Measurements from ENCODE around the gene ZBTB38.

The ZBTB38 gene

DNA sequence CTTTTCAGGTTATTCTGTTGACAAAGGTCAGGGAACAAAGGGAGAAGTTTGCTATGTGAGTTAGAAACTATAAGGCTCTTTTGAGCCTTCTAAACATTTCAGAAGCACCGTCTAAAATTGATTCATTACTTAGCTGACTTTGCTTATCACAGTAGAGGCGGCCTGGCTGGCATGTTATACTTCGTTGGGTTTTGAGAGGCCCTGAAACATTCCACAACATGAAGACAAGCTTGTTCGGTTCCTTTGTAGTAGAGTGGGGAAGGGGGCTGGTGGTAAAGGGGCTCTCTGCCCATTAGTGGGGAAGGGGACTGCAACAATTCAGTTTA, 23.6 kb downstream of the ZBTB38 start:
- Histone ChIP-seq H3K36me3 (ENCODE audit: insufficient read depth, low read length) (no peaks in the 10 kb centered on the region), H3K27me3 (ENCODE audit: control insufficient read depth in 1 of 2, insufficient read depth in 2 of 2, low read length in 2 of 2) (no peaks in the 10 kb centered on the region), H3K4me1 (ENCODE audit: insufficient read depth, low read length) (no peaks in the 10 kb centered on the region), H3K27ac (ENCODE audit: low read depth, low read length) (no peak overlapping the region), H3K4me3 (ENCODE audit: low read depth in 1 of 2, low read length in 2 of 2) (no peak overlapping the region), H3K9ac (ENCODE audit: low read length) (no peak overlapping the region), H3K9me3 (ENCODE audit: low read length) (no peaks in the 10 kb centered on the region)

GRCh38 chr3:141392416-141392815, 24.1 kb downstream of the ZBTB38 start:
- Histone ChIP-seq H3K9ac (ENCODE audit: low read length) (no peak overlapping the region), H3K27ac (ENCODE audit: low read depth, low read length) (no peak overlapping the region), H3K4me1 (ENCODE audit: insufficient read depth, low read length) (no peaks in the 10 kb centered on the region)

DNA sequence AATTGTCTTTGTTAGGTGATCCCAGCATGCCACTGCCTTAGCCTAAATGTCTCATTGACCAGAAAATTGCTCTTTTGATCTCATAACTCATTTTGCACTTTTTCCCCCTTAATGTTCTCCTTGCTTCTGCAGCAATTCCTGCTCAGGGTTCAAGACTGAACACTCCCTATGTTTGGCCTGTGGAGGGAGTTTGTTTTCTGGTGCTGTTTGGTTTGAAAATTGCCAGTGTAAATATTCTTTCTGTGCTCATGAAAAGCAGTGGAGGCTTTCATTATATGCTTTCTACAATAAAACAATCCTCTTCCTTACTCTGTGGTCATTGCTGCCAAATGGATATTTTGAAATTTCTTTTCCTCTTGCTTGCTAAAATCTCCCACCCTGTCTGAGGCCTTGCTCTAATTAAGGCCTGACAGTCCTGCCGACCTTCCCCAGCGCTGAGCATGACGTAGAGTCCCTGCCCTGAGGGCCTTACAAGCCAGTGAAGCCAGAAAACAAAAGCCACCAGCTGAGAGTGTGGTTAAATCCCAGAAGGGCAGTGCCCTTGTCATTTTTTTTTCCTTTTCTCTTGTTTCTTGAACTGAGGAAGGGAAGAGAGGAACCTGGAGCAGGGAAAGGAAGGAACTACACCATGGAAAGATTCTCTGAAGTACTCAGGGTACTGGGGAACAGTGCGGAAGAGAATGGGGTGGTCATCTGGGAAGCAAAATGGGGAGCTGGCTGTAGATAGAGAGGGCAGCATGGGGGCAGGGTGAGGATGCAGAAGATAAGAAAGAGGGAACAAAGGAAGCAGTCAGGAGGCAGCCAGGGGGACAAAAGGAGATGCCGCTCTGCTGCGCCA, 24.8 kb downstream of the ZBTB38 start:
- Histone ChIP-seq H3K27ac (ENCODE audit: low read depth, low read length) (no peak overlapping the region), H3K4me1 (ENCODE audit: insufficient read depth, low read length) (no peaks in the 10 kb centered on the region), H3K9me3 (ENCODE audit: low read length) (no peaks in the 10 kb centered on the region), H3K36me3 (ENCODE audit: insufficient read depth, low read length) (no peaks in the 10 kb centered on the region), H3K9ac (ENCODE audit: low read length) (no peak overlapping the region), H3K4me3 (ENCODE audit: low read depth in 1 of 2, low read length in 2 of 2) (no peak overlapping the region), H3K27me3 (ENCODE audit: control insufficient read depth in 1 of 2, insufficient read depth in 2 of 2, low read length in 2 of 2) (no peaks in the 10 kb centered on the region)

More at GRCh38 chr3:141392416-141392815, 24.1 kb downstream of the ZBTB38 start:
- H3K36me3 ChIP-seq (ENCODE audit: insufficient read depth, low read length), result no peaks in the 10 kb centered on the region
- no peaks in the 10 kb centered on the region for H3K27me3 ChIP-seq (ENCODE audit: control insufficient read depth in 1 of 2, insufficient read depth in 2 of 2, low read length in 2 of 2)
- no peak overlapping the region for H3K4me3 ChIP-seq (ENCODE audit: low read depth in 1 of 2, low read length in 2 of 2)
- no peaks in the 10 kb centered on the region for H3K9me3 ChIP-seq (ENCODE audit: low read length)

DNA sequence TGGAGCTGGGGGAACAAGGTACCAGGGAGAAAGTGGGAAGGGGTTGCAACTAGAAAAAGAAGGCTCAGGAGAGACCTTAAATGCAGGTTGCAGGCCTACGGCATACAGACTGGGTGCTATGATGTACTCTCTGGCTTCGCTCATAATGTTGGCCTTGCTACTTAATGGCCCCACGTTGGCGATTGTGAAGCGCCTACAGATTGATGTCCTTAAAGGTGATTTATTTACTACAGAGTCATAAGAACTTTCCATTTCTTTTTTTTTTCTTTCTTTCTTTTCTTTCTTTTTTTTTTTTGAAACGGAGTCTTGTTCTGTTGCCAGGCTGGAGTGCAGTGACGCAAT, 25.4 kb downstream of the ZBTB38 start:
- H3K36me3 ChIP-seq (ENCODE audit: insufficient read depth, low read length), result no peaks in the 10 kb centered on the region
- no peak overlapping the region for H3K4me3 ChIP-seq (ENCODE audit: low read depth in 1 of 2, low read length in 2 of 2)
- no peak overlapping the region for H3K9ac ChIP-seq (ENCODE audit: low read length)
- H3K9me3 ChIP-seq (ENCODE audit: low read length), result no peaks in the 10 kb centered on the region
- H3K27me3 ChIP-seq (ENCODE audit: control insufficient read depth in 1 of 2, insufficient read depth in 2 of 2, low read length in 2 of 2), result no peaks in the 10 kb centered on the region
- H3K4me1 ChIP-seq (ENCODE audit: insufficient read depth, low read length), result no peaks in the 10 kb centered on the region
- no peak overlapping the region for H3K27ac ChIP-seq (ENCODE audit: low read depth, low read length)

GRCh38 chr3:141394560-141394959, 26.3 kb downstream of the ZBTB38 start:
- H3K4me1 ChIP-seq (ENCODE audit: insufficient read depth, low read length), result peaks cover 7% of the 10 kb centered on the region
- no peaks in the 10 kb centered on the region for H3K9me3 ChIP-seq (ENCODE audit: low read length)
- no peaks in the 10 kb centered on the region for H3K36me3 ChIP-seq (ENCODE audit: insufficient read depth, low read length)
- no peak overlapping the region for H3K4me3 ChIP-seq (ENCODE audit: low read depth in 1 of 2, low read length in 2 of 2)
- no peak overlapping the region for H3K9ac ChIP-seq (ENCODE audit: low read length)
- H3K27me3 ChIP-seq (ENCODE audit: control insufficient read depth in 1 of 2, insufficient read depth in 2 of 2, low read length in 2 of 2), result no peaks in the 10 kb centered on the region
- no peak overlapping the region for H3K27ac ChIP-seq (ENCODE audit: low read depth, low read length)

GRCh38 chr3:141395005-141395589, 26.8 kb downstream of the ZBTB38 start:
- H3K27ac ChIP-seq (ENCODE audit: low read depth, low read length), result no peak overlapping the region
- H3K9ac ChIP-seq (ENCODE audit: low read length), result no peak overlapping the region
- H3K4me1 ChIP-seq (ENCODE audit: insufficient read depth, low read length), result peaks cover 13% of the 10 kb centered on the region
- no peaks in the 10 kb centered on the region for H3K9me3 ChIP-seq (ENCODE audit: low read length)
- H3K27me3 ChIP-seq (ENCODE audit: control insufficient read depth in 1 of 2, insufficient read depth in 2 of 2, low read length in 2 of 2), result no peaks in the 10 kb centered on the region
- H3K36me3 ChIP-seq (ENCODE audit: insufficient read depth, low read length), result no peaks in the 10 kb centered on the region
- H3K4me3 ChIP-seq (ENCODE audit: low read depth in 1 of 2, low read length in 2 of 2), result no peak overlapping the region

- Histone ChIP-seq H3K27me3 (ENCODE audit: control insufficient read depth in 1 of 2, insufficient read depth in 2 of 2, low read length in 2 of 2) (no peaks in the 10 kb centered on the region), H3K4me3 (ENCODE audit: low read depth in 1 of 2, low read length in 2 of 2) (no peak overlapping the region), H3K9me3 (ENCODE audit: low read length) (no peaks in the 10 kb centered on the region), H3K4me1 (ENCODE audit: insufficient read depth, low read length) (peaks cover 31% of the 10 kb centered on the region), H3K9ac (ENCODE audit: low read length) (no peak overlapping the region), H3K27ac (ENCODE audit: low read depth, low read length) (no peak overlapping the region), H3K36me3 (ENCODE audit: insufficient read depth, low read length) (no peaks in the 10 kb centered on the region)
Measured at GRCh38 chr3:141397996-141398395, 29.7 kb downstream of the ZBTB38 start.

- Histone ChIP-seq H3K9me3 (ENCODE audit: low read length) (no peaks in the 10 kb centered on the region), H3K27me3 (ENCODE audit: control insufficient read depth in 1 of 2, insufficient read depth in 2 of 2, low read length in 2 of 2) (no peaks in the 10 kb centered on the region), H3K4me3 (ENCODE audit: low read depth in 1 of 2, low read length in 2 of 2) (peak overlapping the region in 1 of 2 donors; percentile 36), H3K9ac (ENCODE audit: low read length) (no peak overlapping the region), H3K4me1 (ENCODE audit: insufficient read depth, low read length) (peaks cover 40% of the 10 kb centered on the region), H3K27ac (ENCODE audit: low read depth, low read length) (peak overlapping the region; percentile 28), H3K36me3 (ENCODE audit: insufficient read depth, low read length) (peaks cover 4% of the 10 kb centered on the region)
Measured at GRCh38 chr3:141399200-141399599, 30.9 kb downstream of the ZBTB38 start.

DNA sequence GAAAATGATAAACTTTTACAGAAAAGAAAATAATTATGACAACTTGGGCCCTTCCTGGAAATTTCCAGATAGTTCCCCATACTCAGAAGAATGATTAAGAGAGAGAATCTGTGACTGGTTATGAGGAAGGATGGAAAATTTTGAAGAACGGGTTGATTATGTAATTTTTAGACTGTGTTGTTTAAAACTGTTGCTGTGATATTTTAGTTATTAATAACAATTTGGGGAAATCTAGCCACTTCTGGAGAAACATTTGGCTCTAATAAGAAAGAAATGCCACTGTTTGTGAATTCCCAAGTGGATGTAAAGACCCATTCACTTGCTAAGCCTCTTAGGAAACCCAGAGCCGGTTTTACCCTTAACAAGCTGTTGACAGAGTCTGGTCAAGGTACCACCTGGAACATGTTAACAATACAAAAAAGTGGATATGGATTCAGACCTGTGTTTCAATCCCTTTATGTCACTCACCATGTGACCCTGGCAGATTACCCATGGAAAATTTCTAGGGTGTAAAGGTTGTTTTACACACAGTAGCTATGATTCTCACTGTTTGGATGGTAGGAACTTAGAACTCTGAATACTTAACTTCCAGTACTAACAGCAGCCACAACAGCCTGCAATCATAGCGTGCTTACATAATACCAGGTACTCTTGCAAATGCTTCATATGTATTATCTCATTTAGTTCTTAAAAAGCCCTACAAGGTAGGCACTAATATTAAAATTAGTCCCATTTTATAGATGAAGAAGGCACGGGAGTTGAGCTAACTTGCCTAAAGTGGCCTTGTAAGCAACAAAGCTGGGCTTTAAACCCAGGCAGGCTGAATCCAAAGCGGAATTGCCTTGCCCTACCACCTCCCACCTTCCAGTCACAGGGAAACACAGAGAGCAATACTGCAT, 32.0 kb downstream of the ZBTB38 start:
- H3K36me3 ChIP-seq (ENCODE audit: insufficient read depth, low read length), result peaks cover 14% of the 10 kb centered on the region
- peak overlapping the region; percentile 94 for H3K9ac ChIP-seq (ENCODE audit: low read length)
- H3K27me3 ChIP-seq (ENCODE audit: control insufficient read depth in 1 of 2, insufficient read depth in 2 of 2, low read length in 2 of 2), result no peaks in the 10 kb centered on the region
- peaks cover 51% of the 10 kb centered on the region for H3K4me1 ChIP-seq (ENCODE audit: insufficient read depth, low read length)
- H3K4me3 ChIP-seq (ENCODE audit: low read depth in 1 of 2, low read length in 2 of 2), result peak overlapping the region in 1 of 2 donors; percentile 0
- H3K9me3 ChIP-seq (ENCODE audit: low read length), result no peaks in the 10 kb centered on the region
- H3K27ac ChIP-seq (ENCODE audit: low read depth, low read length), result peak overlapping the region; percentile 99

DNA sequence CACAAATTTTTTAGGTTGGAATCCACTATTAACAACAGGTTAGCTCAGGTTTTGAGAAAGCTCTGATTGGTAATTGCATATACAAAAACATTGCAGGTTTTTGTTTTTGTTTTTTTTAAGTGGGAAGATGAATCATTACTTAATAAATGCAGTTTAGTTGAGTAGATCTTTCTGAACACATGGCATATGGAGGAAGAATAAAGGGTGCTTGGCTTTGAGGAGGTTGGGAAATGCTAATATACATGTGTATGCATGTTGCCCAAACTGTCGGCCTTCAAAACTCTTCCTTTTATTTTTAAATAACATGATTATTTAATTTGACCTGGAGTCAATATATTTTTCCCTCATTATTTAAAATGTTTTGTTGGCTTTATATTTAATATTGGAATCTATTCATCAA, 32.8 kb downstream of the ZBTB38 start:
- H3K27ac ChIP-seq (ENCODE audit: low read depth, low read length), result peak overlapping the region; percentile 99
- H3K9me3 ChIP-seq (ENCODE audit: low read length), result no peaks in the 10 kb centered on the region
- H3K4me3 ChIP-seq (ENCODE audit: low read depth in 1 of 2, low read length in 2 of 2), result peak overlapping the region in 1 of 2 donors; percentile 0
- no peaks in the 10 kb centered on the region for H3K27me3 ChIP-seq (ENCODE audit: control insufficient read depth in 1 of 2, insufficient read depth in 2 of 2, low read length in 2 of 2)
- peaks cover 21% of the 10 kb centered on the region for H3K36me3 ChIP-seq (ENCODE audit: insufficient read depth, low read length)
- peak overlapping the region; percentile 94 for H3K9ac ChIP-seq (ENCODE audit: low read length)
- peaks cover 59% of the 10 kb centered on the region for H3K4me1 ChIP-seq (ENCODE audit: insufficient read depth, low read length)

Data from muscle layer of colon (tissue), 2 donors.